Measurements from ENCODE around the gene THAP8.

DNA sequence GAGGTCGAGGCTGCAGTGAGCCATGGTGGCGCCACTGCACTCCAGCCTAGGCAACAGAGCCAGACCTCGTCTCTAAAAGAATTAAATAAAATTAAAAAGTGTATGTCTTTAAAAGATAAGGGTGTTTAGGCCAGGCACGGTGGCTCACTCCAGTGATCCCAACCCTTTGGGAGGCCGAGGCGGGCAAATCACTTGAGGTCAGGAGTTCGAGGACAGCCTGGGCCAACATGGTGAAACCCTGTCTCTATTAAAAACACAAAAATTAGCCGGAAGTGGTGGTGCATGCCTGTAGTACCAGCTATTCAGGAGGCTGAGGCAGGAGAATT lies 66.6 kb downstream of the THAP8 start:
- TF ChIP-seq, protein P1, sequence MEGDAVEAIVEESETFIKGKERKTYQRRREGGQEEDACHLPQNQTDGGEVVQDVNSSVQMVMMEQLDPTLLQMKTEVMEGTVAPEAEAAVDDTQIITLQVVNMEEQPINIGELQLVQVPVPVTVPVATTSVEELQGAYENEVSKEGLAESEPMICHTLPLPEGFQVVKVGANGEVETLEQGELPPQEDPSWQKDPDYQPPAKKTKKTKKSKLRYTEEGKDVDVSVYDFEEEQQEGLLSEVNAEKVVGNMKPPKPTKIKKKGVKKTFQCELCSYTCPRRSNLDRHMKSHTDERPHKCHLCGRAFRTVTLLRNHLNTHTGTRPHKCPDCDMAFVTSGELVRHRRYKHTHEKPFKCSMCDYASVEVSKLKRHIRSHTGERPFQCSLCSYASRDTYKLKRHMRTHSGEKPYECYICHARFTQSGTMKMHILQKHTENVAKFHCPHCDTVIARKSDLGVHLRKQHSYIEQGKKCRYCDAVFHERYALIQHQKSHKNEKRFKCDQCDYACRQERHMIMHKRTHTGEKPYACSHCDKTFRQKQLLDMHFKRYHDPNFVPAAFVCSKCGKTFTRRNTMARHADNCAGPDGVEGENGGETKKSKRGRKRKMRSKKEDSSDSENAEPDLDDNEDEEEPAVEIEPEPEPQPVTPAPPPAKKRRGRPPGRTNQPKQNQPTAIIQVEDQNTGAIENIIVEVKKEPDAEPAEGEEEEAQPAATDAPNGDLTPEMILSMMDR (IDR thresholded peaks at IDR 0.05; ENCODE audit: borderline replicate concordance, extremely low read depth, low read length, poor library complexity, severe bottlenecking), result no peak
- no peak for TF ChIP-seq EZH2 (IDR thresholded peaks at IDR 0.05; ENCODE audit: borderline replicate concordance, low read depth, low read length, severe bottlenecking)

Data from DND-41 (cell line).